Left colon (tissue), 2 donors: ENCODE data around the gene TBC1D22A. TPM values are rescaled to one million over a fixed set of nuclear protein-coding genes. Genes with fewer than 3 reads are reported as not detected.

Source experiments
- ATAC-seq: fragments of 200-7000 bp; cut with Tn5 transposase; one replicate; pipeline ENCODE4 v1.9.1; 2020; ENCODE audit warnings: mild to moderate bottlenecking, moderate library complexity
- DNase-seq, 2 donors: peaks; one replicate each; pipeline ENCODE4 v3.0.0-alpha.2; 2020
- intact Hi-C, 2 donors: fragments of 100-400 bp; cut with DNase I in 1 of 2; cut with micrococcal nuclease in 1 of 2; formaldehyde crosslinking; loops; one replicate each; pipeline versions ENCODE4 v1.11.2 to v1.14.0; 2022; cut with DNase I, micrococcal nuclease
- total RNA-seq, 2 donors: library from RNA; stranded (reverse); fragmentation: NEBNext Ultra II Directional; extraction: Animal tissue kit (Norgen Biotek cat#: 25700); gene quantifications; one replicate each; pipeline ENCODE4 v1.2.1, GENCODE V29; 2021
- donor health status: DM: no; HTN: no; CAD: no.
- donor health status: DM: yes; HTN: yes; CAD: no.

Gene TBC1D22A
- total RNA-seq, 2 donors from 2014 or later = 40.7 to 45.2 TPM

DNA sequence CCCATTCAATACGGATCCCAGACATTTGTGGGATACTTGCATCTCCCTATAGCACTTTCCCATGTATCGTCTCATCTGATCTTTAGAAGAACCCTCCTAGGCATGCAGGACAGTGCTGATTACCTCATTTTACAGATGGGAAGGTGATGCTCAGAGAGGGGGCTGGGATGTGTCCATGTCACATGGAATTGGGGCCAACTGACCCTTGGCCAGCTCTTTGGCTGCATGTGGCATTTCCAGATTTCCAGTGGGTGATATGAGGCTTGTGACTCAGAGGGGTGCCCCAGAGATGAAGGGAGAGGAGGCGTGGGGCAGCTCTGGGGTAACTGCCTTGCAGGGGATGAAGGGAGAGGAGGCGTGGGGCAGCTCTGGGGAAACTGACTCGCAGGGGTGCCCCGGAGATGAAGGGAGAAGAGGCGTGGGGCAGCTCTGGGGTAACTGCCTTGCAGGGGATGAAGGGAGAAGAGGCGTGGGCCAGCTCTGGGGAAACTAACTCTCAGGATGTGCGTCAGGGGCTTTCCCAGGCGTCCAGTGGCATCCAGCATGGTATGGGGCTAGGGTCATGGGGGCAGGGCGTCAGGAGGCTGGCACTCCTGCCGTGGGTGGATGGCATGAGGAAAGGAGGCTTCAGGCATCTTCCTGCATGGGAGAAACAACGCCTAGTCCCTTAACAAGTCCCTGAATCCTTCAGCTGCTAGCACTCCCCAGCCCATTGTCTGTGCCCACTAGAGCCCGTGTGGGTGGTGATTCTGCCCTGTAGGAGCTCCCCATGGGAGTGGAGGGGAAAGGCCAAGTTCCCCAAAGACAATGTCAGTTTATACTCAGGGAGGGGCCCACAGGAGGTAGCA is 12.5 kb upstream of the TBC1D22A start:
- intact Hi-C loops = no loop called here
- DNase-seq (no peak), ATAC-seq (no peak)

DNA sequence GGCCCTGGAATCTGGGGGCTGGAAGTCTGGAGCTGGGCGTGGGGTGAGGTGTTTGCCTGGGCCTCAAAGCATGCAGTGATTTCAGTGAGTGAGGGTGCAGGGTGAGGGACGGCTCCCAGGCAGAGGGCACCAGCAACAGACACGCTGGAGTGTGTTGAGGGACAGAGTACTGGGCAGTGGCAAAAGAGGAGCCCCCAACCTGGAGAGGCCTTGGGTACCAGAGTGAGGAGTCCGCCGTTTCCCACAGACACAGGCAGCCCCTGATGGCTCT is 12.0 kb upstream of the TBC1D22A start:
- peak; percentile 2 for ATAC-seq
- DNase-seq = no peak
- intact Hi-C loops = no loop called here

DNA sequence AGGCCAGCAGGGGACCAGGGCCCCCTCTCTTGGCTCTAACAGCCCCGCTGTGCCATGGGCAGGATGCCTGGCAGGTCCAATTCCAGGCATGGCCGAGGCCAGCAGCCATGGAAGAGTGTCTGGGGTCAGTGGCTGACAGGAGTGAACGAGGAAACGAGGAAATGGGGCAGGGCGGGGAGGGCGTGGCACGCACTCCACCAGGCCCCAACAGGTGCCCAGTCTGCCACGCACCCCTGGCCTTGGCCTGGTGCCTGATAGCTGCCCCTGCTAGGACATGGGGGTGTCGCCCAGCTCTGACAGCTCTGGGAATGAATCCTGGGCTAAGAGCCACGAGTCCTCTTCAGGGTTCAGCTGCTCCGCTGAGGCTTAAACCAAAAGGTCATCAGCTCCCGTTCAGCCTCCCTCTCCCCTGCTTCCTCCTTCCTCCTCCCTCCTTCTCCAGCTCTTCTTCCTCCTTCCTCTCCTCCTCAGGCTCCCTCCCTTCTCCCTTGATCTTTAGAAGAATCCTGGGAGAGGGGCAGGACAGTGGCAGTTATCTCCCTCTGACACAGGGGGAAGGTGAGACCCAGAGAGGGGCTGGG is 11.5 kb upstream of the TBC1D22A start:
- intact Hi-C loops = no loop called here
- DNase-seq = peak; percentile 82 to 86
- peak; percentile 76 for ATAC-seq

DNA sequence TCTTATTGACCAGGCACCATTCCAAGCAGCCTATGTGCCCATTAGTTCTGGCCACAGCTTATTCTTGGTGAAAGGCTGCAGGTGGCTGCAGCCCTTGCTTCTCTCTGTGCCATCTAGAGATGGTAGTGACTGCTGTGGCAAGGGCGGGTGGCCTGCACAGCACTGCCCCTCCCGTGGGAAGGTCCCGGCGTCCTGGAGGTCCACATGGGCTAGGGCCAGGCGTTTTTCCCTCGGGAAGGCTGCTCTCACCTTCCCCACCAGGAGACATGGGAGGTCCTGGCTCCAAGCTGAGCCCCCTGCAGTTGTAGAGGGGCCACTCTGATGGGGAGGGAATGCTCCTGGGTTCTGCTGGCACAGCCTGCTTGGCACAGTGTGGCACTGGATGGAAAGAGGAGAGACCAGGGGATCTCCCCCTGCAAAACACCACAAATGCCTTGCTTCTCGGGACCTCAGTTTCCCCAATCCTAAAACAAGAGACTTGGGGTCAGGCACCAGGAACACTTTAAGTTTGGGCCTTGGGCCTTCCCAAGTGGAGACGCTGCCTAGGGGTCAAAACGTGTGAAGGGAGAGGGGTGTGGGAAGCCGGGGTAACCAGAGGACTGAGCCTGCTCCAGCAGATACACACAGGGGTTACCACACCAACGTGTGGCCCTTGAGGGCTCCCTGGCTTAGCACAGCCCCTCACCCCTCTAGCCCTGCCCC is 10.0 kb upstream of the TBC1D22A start:
- ATAC-seq (no peak), DNase-seq (no peak)
- intact Hi-C loops = no loop called here

DNA sequence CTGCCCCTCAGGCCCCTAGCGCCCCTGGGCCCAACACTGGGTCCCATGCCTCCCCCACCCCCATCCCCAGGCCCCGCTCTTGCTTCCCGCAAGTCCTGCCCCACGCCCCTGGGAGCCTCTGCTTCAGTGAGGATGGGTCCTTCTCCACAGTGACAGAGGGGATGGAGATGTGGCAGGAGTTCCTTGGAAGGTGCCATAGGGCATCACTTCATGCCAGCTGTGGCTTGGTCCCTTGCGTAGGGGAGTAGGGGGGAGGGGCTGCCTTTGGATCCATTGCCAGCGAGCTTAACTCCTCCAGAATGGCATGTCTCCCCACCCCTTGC is 9.5 kb upstream of the TBC1D22A start:
- intact Hi-C loops = no loop called here
- no peak for DNase-seq
- no peak for ATAC-seq

DNA sequence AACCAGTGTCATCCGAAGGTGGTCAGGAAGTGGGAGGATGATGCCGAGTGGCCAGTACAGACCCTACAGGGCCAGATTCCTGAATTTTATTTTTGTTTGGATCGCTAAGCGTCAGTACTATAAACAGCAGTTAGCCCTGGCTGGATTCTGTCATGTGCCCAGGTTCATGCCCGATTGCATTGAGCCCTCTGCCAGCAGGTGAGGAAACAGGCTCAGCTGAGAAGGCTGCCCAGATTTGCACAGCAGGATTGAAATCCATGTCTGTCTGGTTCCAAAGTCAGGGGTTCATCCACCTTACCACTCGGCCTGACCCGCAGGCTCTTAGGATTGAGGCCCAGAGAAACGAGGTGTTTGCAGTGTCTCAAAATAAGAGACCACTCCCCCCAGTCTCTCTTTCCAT is 9.1 kb upstream of the TBC1D22A start:
- ATAC-seq (no peak), DNase-seq (no peak)
- intact Hi-C loops = no loop called here

DNA sequence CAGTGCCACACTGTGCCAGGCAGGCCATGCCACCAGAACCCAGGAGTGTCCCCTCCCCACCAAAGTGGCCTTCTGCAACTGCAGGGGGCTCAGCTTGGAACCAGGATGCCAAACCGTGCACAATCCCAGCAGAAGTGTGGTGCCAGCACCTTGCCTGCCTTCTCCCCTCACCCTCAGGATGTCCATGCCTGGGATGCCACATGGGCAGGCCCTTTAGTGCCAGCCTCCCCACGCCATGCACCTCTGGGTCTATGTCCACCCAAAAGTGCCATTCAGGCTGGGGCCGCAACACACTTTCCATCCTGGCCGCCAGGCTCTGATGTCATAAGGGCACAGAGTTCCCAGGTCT is 8.7 kb upstream of the TBC1D22A start:
- intact Hi-C loops = no loop called here
- no peak for ATAC-seq
- no peak for DNase-seq

DNA sequence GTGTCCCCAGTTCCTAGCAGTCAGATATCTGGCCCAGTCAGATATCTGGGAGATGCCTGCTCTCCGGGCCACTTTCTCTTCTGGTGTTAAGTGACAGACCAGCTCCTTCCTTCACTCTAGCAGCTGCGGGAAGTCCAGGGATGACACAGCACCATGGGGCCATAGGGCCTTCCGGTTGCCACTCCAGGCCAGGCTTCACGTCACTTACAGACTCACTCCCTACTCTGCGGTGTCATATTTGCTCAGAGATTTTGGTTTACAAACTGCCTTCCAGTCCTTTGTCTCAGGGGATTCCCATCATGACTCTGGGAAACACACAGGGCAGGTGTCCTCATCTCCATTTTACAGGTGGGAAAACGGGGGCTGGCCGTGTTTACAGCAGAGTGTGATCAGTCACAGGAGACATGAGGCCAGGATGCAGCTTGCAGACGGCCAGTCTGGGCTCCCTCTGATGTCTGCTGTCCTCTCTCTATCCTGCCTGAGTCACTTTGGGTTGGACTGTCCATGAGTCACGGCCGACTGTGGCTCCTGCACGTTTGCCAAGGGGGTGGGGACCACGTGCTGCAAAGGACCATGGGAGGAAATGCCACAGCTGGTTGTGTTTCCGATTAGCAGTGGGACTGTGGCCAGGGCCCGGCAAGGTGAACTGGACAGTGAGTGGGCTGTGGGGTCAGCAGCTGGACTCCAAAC is 8.2 kb upstream of the TBC1D22A start:
- intact Hi-C loops = no loop called here
- ATAC-seq (peak; percentile 74), DNase-seq (peak; percentile 88 to 95)

DNA sequence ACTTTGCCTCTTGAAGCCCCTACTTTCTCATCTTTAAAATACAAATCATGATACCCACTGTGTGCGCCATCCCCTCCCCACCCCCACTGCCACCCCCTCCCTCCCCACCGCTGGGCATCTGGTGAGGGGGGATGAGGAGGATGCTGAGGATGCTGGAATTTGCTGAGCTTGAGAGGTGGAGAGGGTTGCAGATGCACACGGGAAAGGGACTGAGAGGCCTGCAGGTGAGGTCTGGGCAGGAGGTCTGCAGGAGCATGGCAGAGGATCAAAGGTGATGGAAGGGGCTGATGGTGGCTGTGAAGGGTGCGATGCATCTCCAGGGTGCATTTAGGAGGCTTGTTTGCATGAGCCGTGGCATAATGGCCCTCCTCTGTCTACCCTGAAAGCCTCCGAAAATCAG is 7.6 kb upstream of the TBC1D22A start:
- DNase-seq = no peak

DNA sequence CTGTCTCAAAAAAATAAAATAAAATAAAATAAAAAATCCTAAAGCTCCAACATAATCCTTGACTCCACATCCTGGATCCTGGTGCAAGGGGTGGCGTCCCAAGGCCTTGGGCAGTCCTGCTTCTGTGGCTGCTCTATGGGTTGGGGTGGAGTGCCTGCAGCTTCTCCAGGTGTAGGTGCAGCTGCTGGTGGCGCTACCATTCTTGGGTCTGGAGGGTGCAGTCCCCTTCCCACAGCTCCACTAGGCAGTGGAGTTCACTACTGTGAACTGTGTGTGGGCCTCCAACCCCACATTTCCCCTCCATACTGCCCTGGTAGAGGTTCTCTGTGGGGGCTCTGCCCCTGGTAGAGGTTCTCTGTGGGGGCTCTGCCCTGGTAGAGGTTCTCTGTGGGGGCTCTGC is 6.9 kb upstream of the TBC1D22A start:
- intact Hi-C loops = no loop called here
- ATAC-seq (no peak), DNase-seq (no peak)

More for the DNA sequence above, 7.6 kb upstream of the TBC1D22A start:
- intact Hi-C loops = no loop called here
- ATAC-seq = no peak

DNA sequence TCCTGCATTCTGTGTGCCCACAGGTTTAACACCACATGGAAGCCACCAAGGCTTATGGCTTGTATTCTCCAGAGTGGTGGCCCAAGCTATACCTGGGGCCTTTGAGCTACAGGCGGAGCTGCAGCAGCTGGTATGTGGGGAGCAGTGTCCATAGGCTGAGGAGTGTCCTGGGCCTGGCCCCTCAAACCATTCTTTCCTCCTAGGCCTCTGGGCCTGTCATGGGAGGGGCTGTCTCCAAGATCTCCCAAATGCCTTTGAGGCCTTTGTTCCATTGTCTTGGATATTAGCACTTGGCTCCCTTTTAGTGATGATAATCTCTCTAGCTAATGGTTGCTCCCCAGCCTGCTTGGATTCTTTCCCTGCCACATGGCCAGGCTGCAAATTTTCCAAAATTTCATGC is 6.4 kb upstream of the TBC1D22A start:
- DNase-seq (no peak), ATAC-seq (no peak)
- intact Hi-C loops = no loop called here

DNA sequence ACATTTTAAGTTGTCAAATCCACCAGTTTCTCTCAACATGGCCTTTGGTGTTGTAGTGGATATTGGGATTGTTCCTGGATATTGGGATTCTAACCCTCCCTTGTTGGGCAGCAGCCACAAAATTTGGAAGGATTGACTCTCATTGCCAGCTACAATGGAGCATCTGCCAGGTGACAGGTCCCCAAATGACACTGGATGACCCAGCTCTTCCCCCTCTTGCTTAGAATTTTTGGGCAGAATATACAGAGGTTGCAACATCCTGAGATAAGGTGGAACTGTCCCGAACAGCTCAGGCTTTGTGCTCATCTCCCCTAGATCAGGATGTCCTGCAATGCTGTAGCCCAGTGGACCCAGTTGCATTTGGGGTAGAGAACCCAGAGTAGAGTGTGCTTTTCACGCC is 5.3 kb upstream of the TBC1D22A start:
- intact Hi-C loops = no loop called here
- ATAC-seq (no peak), DNase-seq (no peak)

DNA sequence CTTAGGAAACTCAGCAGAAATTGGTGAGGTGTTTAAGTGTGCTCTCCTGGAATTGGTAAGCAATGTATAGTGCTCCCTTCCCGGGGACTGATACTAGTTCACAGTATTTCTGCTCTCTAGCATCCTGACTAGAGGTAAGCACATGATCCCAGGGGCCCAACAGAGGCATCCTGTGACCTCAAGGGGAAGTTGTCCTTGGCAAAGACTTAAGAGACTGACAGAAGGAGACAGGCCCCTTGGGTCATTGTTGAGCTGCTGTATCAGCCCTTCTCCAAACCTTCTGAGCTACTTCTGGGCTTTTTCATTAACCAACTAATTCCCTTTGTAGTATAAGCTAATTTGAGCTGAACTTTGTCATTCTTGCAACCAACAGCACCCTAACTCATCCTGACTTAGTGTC is 4.3 kb upstream of the TBC1D22A start:
- no peak for ATAC-seq
- intact Hi-C loops = no loop called here
- DNase-seq = no peak

DNA sequence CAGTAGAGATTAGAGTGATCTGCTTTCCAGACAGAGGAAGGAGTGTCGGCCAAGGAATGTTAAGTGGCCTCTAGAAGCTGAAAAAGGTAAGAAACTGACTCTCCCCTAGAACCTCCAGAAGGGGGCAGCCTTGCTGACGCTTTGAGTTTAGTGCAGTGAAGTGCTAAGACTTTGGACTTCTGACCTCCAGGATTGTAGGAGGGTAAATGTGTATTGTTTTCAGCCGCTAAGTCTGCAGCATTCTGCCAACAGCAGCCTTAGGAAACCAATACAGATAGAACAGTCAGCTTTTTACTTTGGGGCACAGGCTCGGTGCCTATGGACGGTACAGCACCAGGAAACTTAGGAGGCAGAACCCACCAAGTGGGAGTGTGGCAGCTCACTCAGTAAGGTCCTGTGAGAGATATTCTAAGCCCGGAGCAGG is 3.6 kb upstream of the TBC1D22A start:
- peak in 1 of 2 donors; percentile 77 for DNase-seq
- peak; percentile 54 for ATAC-seq
- intact Hi-C loops = no loop called here

DNA sequence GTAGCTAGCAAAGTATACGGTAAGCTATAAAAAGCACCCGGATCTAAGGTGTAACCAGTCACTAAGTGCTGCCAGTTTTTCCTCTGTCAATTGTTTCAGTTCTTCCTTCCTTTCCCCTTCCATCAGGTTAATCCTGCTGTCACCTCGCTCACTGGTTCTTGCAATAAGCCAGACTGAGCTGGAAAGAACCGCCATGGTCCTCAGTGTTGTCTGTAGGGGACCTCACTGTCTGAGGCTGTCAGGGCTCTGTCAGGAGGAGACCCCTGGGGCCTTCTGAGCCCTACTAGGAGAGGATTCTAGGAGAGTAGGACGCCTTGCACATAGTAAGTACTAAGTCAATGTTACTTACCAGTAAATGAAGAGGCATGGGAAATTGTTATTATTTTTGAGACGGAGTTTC is 1.4 kb upstream of the TBC1D22A start:
- intact Hi-C loops = no loop called here
- DNase-seq = no peak
- ATAC-seq = no peak

DNA sequence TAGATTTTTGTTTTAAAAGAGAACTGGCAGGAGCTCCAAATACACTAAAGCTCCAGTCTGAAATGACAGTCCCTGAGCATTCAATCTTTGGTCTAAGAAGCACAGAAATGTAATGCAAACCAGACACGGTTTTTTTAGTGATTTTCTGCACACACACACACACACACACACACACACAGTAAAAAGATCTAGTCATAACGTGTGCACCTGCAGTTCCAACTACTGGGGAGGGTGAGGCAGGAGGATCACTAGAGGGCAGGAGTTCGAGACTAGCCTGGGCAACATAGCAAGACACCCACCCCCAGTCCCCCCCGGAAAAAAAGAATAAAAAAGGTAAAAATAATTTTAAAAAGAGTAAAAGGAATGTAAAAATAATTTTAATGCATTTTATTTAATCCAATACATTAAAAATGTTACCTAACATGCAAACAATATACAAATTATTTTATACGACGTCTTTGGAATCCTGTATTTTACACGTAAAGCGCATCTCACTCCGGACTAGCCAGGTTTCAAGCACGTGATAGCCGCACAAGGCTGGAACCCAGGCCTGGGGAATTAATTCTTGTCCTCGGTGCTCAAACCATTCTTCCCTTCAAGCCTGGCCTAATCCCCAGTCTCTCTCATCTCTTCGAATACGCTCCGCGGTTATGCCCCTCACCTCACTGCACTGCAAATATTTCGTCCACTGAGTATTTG is 762 bp upstream of the TBC1D22A start:
- DNase-seq (peak in 1 of 2 donors; percentile 28), ATAC-seq (no peak)
- intact Hi-C loops = no loop called here

DNA sequence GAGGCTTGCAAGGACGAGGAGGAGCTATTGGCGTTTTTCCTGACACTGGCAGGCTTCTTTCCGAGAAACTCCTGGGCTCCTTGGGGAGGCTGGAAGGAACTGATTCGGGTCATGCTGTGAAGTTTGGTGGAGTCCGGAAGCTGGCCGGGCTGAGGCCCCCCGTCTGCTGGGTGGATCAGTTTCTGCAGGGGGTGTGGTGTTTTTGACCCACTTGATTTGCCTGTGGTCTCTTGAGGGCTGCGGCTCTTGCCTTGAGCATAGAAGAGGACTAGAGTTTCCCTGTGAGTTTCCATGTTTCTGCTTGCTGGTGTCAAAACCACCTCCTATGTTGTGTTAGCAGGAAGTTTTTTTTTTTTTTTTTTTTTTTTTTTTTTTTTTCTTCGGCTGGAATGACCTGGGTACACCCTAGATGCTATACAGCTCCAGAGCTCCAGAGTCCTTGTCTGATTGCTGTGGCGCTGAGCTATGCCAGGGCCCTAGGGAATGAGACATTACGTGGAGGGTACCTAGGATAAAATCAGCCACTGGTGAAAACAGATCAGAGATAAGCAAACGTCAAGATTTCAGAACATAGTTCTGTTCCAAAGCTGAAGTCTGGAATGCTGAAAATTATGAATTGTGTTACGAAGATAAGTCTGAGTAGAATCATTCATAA is 728 bp downstream of the TBC1D22A start:
- ATAC-seq = peak; percentile 46
- intact Hi-C loops = no loop called here
- peak in 1 of 2 donors; percentile 63 for DNase-seq

DNA sequence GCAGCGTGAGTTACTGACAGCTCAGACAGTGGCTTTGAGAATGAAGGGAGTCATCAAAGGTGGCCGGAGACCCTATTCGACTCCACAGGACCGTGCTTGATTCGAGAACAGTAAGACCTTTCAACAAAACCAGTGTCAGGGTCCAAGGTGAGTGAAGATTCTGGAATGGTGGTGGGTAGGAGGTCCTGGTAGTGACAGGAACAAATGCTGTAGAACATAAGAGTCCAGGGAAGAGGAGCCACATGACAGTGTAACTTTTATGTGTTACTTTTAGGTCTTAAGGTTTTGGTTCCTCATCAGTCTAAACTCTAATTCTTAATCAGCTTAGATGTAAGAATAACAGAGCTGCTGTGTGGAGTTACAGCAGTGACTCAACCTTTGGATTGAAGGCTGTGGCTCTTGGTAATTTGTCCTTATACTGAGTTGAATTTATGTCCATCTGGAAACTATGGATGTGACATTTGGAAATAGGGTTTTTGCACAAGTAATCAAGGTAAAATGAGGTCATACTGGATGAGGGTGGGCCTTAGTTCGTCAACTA is 1.8 kb downstream of the TBC1D22A start:
- ATAC-seq = no peak
- intact Hi-C loops = no loop called here
- DNase-seq = no peak
